UCSD-AML1 (cell line): ENCODE results near the gene FHOD1.

Source experiments
- DNase-seq: peaks from one replicate; lab custom pipeline; 2025; ENCODE audit not compliant: unreplicated experiment; lab: John Stamatoyannopoulos, UW

The FHOD1 gene

DNA sequence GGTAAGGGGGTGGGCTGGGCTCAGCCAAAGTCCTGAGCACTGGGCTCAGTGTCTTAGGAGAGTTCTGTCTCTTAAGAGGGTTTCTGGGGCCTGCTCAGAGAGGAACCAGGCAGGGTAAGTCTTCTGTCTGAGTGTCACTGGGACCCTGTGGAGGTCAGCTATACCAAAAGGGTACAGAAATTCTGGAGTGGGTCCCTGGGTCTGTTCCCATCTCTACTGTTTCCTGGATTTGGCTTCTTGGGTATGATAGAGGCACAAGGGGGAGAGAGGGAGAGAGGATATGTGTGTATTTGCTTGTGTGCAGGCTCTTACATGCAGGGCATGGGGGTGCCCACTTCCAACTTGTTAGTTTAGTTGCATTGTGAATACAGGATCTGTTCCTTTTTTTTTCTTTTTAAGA, 53.7 kb downstream of the FHOD1 start:
- DNase-seq: no peak

DNA sequence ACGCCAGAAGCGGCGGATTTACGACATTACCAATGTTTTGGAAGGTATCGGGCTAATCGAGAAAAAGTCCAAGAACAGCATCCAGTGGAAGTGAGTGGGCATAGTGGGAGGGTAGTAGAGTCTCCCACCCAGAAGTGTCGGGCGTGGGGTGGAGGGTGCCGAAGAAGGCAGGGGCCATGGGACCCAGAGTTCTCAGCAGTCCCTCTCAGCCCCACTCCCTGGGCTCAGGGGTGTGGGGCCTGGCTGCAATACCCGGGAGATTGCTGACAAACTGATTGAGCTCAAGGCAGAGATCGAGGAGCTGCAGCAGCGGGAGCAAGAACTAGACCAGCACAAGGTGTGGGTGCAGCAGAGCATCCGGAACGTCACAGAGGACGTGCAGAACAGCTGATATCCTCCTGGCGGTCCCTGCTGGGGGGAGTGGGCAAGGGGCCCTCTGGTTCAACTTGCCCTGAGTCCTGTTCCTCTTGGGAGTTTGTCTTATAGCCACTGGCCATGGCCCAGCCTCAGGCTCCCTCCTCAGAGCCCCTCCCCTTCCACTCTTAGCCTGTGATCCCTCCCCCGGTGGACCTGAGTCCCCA, 54.4 kb downstream of the FHOD1 start:
- DNase-seq: no peak

DNA sequence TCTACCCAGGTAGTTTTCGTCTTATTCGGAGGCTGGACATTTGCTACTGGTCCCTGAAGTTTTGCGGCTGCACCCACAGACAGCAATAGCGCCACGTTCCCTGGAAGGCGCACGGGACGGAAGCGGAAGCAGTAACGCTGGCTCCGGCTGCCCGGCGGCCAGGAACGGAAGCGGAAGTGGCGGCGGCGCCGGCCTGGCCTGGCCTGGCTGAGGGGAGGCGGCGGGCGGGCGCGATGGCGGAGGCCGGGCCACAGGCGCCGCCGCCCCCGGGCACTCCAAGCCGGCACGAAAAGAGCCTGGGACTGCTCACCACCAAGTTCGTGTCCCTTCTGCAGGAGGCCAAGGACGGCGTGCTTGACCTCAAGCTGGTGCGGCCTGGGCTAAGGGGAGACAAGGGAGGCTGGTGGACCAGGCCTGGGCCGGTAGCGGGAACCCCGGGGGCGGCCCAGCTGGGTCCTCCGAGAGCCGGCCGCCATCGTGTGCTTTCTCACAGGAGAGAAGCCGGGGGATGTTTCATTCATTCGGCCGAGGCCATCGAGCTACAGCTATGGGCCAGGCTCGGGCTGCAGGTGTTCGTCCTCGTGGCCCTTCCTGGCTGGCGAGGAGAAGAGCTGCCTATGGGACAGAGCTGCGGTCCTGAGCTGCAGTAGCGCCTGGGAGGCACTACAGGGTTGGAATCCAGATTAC, 55.1 kb downstream of the FHOD1 start, which contains the start of gene E2F4:
Gene E2F4 (plus strand): TSS at position 161 of the 687 bp plus-strand sequence. CDS start 73 bp downstream, at position 234.
- DNase-seq: peak; percentile 92

DNA sequence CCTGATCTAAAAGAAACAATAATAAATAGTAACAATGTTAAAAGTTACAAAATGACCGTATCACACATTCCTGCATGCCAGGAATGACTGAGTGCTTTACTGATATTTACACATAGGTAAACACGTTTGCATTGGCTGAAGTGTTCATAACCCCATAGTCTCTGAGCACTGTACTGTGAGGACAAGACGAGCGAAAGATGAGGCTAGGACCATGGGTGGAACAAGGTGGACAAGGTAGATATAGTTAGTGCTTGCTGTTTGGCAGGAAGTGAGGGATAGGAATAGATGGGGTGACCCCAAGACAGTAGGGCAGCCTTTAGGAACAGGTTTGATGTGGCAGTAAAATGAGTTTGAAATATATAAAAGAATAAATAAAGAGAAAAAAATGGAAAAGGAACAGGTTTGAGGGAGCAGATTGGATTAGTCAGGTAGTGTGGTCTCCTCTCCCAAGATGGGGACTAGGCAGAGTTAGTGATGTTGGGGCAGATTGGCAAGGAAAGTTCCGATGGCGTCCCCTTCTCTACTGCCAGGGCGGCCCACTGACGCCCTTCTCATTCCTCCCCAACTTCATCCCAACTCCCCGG, 55.8 kb downstream of the FHOD1 start:
- DNase-seq: no peak

DNA sequence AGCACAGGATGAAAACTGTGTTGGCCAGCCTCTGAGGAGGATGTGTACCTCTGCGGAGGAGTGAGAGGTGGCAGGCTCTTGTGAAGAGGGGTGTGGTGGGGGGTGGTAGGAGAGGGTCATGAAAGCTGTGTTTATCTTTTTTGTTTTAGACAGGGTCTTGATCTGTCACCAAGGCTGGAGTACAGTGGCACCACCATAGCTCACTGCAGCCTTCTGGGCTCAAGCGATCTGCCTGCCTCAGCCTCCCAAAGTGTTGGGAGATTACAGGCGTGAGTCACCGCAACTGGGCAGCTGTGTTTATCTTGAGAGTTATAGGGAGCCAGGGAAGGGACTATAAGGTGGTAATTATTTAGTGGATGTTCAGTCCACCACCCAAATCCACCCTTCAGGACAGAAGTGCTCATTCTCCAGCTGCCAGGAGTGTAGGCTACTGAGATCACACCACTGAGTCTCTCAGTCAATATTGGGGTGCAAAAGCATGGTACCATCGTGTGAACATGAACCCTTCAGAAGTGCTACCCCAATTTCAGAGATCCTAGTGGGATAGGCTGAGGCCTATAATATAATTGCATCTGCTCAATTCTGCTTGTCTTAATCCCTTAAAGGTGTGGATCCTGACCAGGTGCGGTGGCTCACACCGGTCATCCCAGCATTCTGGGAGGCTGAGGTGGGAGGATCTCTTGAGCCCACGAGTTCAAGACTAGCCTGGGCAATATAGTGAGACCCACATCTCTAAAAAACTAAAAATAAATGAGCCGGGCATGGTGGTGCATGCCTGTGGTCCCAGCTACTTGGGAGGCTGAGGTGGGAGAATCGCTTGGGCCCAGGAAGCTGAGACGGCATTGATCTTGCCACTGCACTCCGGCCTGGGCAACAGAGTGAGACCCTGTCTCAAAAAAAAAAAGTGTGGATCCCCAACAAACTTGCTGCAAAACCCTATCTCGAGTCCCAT, 56.6 kb downstream of the FHOD1 start:
- DNase-seq: no peak

DNA sequence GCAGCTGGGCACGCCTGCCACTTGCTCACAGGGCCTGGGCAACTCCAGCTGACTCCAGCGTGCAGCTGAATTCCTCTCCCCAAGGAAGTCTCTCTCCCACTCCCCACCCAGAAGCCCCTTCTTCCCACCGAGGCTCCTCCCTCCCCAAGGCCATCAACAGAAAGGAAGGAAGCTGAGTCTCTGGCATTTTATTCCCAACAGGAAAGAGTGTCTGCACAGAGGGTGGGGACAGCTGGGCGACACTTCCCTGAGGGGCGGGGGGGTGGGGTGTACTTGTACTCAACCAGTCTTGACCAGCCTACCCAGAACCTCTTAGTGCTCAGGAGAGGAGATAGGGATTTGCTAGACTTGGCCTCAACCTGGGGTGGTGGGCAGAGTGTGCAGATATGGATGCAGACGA, 57.2 kb downstream of the FHOD1 start, which contains the start of gene EXOC3L1:
Gene EXOC3L1 (minus strand): TSS at position 96 of the 400 bp plus-strand sequence. CDS start 460 bp downstream, outside the sequence.
- peak; percentile 49 for DNase-seq

DNA sequence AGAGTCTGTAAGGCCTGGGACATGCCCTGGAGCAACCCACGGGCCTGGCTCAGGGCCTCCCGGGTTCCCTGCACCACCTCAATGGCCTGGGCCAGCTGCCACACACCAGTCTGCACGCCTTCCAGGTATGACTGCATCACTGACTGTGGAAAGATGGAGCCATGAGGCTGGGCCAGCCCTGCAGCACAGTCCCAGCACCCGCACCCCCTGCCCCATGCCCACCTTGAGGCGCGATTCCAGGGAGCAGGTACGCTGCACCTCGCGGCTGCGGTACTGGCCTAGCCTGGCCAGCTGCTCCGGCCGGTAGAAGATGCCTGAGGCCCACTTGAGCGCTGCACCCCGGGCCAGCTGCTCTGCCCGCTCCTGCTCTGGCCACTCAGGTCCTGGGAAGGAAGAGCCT, 58.5 kb downstream of the FHOD1 start:
- no peak for DNase-seq

DNA sequence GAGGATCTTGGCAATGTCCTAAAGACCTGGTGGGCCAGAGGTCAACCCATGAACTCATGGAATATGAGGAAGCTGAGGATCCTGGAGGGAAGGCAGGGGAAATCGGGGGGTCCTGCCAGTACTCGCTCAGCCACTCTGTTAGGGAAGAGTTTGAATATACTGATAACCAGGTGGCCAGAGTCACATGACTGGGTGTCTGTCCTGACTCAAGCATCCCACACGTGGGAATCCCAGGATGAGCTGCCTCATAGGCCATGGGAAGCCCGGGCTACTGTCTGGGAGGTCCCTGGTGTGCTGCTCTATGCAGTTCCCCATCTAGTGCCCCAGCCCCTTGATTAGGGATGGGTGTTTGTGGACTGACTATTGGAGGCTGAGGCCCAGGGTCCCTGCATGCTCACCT, 59.0 kb downstream of the FHOD1 start:
- DNase-seq: no peak

DNA sequence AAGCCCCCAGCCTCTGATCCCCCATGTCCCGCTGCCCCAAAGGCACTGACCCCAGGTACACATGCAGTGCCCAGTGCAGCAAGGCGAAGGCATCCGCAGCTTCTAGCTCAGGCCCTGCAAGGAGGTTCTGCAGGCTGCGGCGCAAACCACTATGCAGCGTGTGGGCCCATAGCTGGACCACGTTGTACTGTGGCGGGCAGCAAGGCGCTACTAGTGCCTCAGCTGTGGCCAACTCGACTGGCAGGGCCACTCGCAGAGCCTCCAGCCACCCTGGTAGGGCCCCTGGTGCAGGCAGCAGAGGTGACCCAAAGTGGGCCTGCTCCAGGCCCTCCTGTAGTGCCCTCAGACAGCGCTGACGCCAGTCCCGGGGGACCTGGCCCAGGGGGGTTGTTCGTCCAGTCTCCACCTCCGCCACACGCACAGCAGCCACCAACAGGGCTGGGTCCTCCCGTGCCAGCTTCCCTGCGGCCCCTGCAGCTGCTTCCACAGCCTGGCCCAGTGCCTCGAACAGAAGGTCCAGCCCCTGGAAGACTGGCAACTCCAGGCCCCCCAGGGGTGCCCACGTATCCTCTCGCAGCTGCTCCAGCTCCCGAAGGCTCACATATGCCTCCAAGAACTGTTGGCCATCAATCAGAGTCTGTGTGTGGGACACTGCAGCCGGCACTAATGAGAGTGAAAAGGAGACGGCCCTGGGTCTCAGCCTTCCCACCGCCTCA, 59.9 kb downstream of the FHOD1 start:
- DNase-seq: no peak

DNA sequence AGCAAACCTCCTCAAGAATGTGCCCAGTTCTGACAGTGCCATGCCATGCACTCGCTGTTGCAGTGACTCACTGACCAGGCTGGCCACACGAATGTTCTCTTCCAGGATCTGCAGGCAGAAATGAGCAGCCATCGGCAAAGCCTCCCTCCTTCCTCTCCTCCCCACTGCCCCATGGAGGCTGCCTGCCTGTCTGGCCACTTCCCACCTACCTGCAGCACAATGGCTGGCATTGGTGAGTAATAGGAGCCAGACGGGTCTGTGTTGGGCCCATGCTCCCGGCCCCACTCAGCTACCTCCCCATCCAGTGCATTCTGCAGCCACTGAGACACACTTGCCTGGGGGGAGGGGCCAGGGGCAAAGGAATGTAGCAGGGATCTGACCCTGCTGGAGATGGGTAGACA, 60.7 kb downstream of the FHOD1 start:
- DNase-seq: no peak

DNA sequence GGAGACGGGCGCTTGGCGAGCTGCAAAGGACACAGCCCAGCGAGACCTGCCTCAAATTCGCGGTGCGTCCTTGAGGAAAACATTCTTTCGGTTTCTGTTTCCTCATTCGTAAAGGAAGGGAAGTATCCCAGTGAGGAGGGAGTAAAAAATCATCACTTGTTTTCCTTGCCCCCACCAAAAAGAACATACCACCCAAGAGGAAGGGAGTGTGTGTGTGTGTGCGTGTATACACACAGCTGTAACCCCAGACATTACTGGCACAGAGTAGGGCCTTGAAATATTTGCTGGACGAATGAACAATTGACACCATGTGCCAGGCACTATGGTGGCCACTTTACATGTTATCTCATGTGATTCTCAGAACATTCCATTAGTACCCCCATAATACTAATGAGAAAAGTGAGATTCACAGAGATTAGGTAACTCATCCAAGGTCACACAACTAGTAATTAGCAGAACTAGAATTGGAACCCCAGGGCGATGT, 61.6 kb downstream of the FHOD1 start:
- DNase-seq: no peak

DNA sequence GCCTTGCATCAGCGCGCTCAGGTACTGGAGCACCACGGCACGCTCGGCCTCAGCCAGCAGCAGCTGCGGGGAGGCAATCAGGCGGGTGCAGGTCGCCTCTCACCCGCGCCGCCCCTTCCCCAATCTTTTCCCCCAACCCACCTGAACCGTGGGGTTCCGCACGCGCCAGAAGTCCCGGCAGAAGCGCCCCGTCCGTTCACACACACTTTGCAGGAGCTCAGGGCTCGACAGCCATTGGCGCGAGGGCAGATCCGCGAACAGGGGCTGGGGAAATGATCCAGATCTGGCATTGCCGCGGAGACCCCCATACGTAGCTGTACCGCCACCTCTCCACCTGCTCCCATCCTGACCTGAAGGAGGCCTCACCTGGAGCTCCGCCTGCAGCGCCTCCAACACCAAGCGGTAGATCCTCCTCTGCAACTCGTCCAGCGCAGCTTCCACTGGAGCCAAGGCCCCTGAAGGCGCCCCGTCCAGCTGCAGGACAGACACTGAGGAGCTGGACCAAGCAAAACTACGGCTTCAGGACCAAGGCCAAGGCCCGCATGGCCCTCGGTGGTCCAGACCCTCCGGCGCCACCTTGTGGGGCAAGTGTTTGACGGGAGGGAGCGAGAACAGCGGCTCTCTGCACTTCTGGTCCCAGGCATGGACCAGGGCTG, 62.2 kb downstream of the FHOD1 start:
- peak; percentile 83 for DNase-seq

DNA sequence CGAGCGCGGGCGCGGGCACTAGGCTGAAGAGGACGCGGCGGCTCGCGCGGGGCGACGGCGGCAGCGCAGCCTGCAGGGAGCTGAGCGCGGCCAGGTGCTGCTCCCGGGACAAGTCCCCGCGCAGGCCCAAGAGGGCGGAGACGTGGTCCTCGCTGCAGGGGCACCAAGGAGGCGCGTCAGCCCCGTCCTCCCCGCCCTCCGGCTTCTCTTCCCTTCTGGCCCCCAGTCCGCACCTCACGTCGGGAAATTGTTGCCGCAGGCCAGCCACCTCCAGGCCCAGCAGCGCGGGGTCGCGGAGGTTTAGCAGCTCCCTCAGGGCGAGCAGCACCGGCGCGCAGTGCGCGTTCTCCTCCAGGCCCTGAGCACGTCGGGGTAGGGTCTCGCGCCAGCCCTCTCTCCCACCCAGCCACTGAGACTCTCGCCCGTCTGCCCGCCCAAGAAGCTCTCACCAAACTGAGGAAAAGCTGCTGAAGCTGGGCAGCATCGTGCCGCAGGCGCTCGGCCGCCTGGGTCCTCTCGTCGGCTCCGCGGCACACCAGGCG, 62.8 kb downstream of the FHOD1 start:
- DNase-seq: no peak

DNA sequence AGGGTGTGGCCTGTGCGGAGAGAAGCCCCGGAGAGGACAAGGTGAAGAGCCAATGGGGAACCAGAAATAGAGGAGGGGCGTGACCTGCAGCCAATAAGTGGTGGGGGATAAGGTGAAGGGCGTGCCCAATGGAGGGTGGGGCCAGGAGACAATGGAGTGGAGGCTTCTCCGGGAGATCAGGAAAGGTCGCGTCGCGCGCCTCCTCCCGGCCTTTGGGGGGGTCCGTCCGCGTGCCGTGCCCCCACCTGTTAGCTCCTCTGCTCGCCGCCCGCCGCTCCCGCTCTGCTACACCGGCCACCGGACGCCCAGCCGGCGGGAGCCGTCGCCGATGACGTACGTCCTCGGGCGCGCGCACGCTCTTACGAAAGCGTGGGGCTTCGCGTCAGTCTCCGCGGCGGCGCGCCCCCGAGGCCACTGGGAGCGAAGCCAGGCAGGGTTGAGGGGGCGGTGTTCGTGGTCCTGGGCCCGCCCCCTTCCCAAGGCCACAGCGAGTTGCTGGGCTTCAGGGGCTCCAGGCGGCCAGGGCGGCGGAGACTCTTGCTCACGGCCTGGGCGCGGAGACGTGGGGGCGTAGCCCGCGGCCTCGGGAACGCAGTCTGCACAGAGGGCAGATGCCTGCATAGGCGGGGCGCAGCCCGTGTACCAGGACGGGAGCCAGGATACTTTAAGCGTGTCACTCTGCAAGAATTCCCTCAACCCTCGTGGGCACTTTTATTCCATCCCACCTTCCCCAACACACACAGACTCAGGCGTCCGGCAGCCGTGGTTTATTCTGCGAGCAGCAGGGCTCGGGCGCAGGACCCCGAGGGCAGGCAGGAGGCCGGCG, 63.4 kb downstream of the FHOD1 start, which contains the start of gene MATCAP1:
Gene MATCAP1 (minus strand): TSS at position 337 of the 826 bp plus-strand sequence. CDS start 3,353 bp downstream, outside the sequence.
- peak; percentile 94 for DNase-seq

DNA sequence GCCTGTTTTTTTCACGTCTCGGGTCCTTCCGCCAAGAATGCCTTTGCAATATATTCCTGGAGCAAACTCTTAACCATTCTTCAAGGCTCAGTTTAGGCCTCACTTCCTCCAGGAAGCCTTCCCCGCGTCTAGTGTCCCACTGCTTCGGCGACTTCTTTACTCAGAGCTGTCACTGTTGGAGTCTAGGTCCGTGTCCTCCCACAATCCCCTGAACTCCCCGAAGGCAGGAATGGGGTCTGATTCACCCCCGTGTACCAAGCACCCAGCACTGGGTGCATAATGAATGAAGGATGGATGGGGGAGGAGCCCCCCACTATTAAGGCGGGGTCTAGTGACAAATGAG, 64.0 kb downstream of the FHOD1 start:
- DNase-seq: no peak

DNA sequence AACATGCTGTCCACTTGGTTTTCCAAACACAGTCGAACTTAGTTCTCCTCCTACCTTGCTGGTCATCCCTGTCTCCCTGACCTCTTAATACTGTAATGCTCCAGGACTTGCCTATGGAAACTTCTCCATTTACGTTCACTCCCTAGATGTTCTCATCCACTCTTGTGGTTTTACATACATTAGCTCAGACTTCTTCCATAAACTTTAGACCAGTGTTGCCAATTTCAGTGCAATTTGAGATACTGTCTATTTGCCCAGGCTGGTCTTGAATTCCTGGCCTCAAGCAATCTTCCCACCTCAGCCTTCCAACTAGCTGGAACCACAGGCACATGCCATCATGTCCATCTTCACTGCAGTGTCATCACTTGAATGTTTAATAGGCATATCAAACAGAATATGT, 65.0 kb downstream of the FHOD1 start:
- no peak for DNase-seq

DNA sequence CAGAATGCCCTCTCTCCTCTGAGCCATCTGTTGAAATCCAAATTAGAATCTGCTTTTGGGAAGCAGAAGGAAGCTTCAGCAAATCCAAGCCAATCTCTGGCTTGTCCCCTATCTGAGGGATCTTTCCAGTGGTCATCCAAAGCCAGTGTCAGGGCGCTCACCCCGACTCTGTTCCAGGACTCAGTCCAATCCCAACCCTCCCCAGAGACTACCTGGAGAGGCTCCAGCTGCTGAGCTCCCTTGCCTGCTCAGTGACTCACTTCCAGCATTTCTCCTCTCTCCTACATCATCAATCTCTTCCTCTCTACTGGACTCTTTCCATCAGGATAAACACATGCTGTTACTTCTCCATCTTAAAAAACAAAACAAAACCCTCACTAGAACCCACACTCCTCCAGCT, 65.9 kb downstream of the FHOD1 start:
- no peak for DNase-seq

DNA sequence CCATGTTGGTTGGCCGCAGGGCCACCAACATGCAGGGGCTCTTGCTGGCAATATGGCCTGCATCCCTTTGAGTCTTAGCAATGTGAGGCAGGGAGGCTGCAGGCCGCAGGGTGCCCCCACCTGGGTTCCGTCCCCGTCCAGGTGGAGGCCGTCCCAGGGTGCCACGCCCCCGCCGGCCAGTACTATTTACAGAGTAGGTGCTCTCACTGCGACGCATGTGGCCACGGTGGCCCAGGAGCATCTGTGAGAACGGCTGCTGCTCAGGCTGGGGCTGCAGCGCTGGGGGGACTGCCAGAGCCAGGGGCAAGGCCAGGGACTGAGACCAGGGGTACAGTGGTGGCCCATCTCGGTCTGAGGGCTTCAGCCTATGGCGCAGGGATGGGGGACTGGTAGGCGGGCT, 67.1 kb downstream of the FHOD1 start:
- no peak for DNase-seq
